Fibroblast of lung (primary cell): ENCODE data around the gene LRMDA. TPM values are rescaled to one million over a fixed set of nuclear protein-coding genes. Genes with fewer than 3 reads are reported as not detected.
A peak's percentile ranks its signal among the peaks of the same experiment; 100 is the strongest.

Experiments
- DNase-seq, 2 donors: peaks; one replicate each; pipeline versions ENCODE4 v3.0.0 to v3.0.0-alpha.2; 2010; ENCODE audit warnings: low read depth in 2 of 2
- H2AFZ ChIP-seq: 2 replicates; pipeline ENCODE4 v1.5.1; 2012; ENCODE audit warnings: low read length, control low read depth, inconsistent platforms
- H3K27ac ChIP-seq: 2 replicates; pipeline ENCODE4 v1.5.1; 2011; ENCODE audit warnings: low read length, control low read depth; ENCODE audit not compliant: insufficient read depth
- H3K27me3 ChIP-seq: 2 replicates; pipeline ENCODE4 v1.5.1; 2011; ENCODE audit warnings: mild to moderate bottlenecking, low read length; ENCODE audit not compliant: control insufficient read depth, insufficient read depth
- H3K36me3 ChIP-seq: 2 replicates; pipeline ENCODE4 v1.5.1; 2011; ENCODE audit warnings: low read length; ENCODE audit not compliant: control insufficient read depth, insufficient read depth
- H3K4me1 ChIP-seq: 2 replicates; pipeline ENCODE4 v1.5.1; 2011; ENCODE audit warnings: low read length; ENCODE audit not compliant: control insufficient read depth, insufficient read depth; ENCODE audit errors: extremely low read depth
- H3K4me2 ChIP-seq: 2 replicates; pipeline ENCODE4 v1.5.1; 2011; ENCODE audit warnings: low read length, control low read depth; ENCODE audit not compliant: insufficient read depth; ENCODE audit errors: extremely low read depth
- H3K4me3 ChIP-seq, 4 experiments: fragments of 200-600 bp in 1 of 4; sonication (generic) in 1 of 4; replicated peaks in 1 of 4; 2 replicates each; pipeline ENCODE4 v1.5.1; 2011 to 2016; ENCODE audit warnings: low read length in 4 of 4, low read depth in 3 of 4, mild to moderate bottlenecking in 3 of 4, control low read depth in 2 of 4, inconsistent platforms in 1 of 4, mixed read lengths in 1 of 4; ENCODE audit not compliant: insufficient read depth in 1 of 4; ENCODE audit errors: control extremely low read depth in 1 of 4
- H3K79me2 ChIP-seq: 2 replicates; pipeline ENCODE4 v1.5.1; 2012; ENCODE audit warnings: mild to moderate bottlenecking, low read length, inconsistent platforms; ENCODE audit not compliant: control insufficient read depth, insufficient read depth
- H3K9ac ChIP-seq: 2 replicates; pipeline ENCODE4 v1.5.1; 2011; ENCODE audit warnings: mild to moderate bottlenecking, low read length, control low read depth; ENCODE audit not compliant: insufficient read depth
- H3K9me3 ChIP-seq: 2 replicates; pipeline ENCODE4 v1.5.1; 2012; ENCODE audit warnings: low read depth, low read length; ENCODE audit not compliant: control insufficient read depth, insufficient read depth
- H4K20me1 ChIP-seq: 2 replicates; pipeline ENCODE4 v1.5.1; 2011; ENCODE audit warnings: low read length; ENCODE audit not compliant: control insufficient read depth, insufficient read depth; ENCODE audit errors: extremely low read depth
- CTCF ChIP-seq, 2 donors: IDR thresholded peaks in 1 of 2; conservative IDR thresholded peaks in 1 of 2; 1 replicate in 1 of 2; 2 replicates in 1 of 2; pipeline ENCODE4 v1.5.1; 2011 to 2012; ENCODE audit warnings: low read length in 2 of 2, control low read depth in 1 of 2, inconsistent platforms in 1 of 2, low read depth in 1 of 2, mild to moderate bottlenecking in 1 of 2
- EZH2 ChIP-seq: IDR thresholded peaks from 2 replicates; pipeline ENCODE4 v1.5.1; 2012; ENCODE audit warnings: low read length, control low read depth, mild to moderate bottlenecking; ENCODE audit errors: missing control alignments
- polyA plus RNA-seq, 2 donors: library from polyadenylated mRNA; depleted of rRNA in 1 of 2; stranded (reverse) in 1 of 2; unstranded in 1 of 2; fragments of >200 nt; gene quantifications; 2 replicates each; pipeline ENCODE4 v1.2.1, GENCODE V29; 2011 to 2012; ENCODE audit warnings: missing spikeins in 1 of 2
- total RNA-seq: library from RNA; depleted of rRNA; stranded (reverse); fragments of >200 nt; gene quantifications from 2 replicates; pipeline ENCODE4 v1.2.1, GENCODE V29; 2014

Gene LRMDA
- total and polyA plus RNA-seq, 2 donors (not counting 1 experiment from before 2014, with no cell fraction given), result 1.7 to 2.0 TPM

GRCh38 chr10:76152186-76152585 lies 720.8 kb downstream of the LRMDA start:
- Histone ChIP-seq H3K79me2 (no peaks in the 10 kb centered on the region), H2AFZ (no peak overlapping the region), H3K4me3 (no peak overlapping the region), H3K36me3 (no peaks in the 10 kb centered on the region), H3K27ac (no peak overlapping the region), H3K4me1 (no peaks in the 10 kb centered on the region), H3K9ac (no peak overlapping the region), H3K4me2 (no peak overlapping the region), H4K20me1 (no peaks in the 10 kb centered on the region), H3K9me3 (no peaks in the 10 kb centered on the region), H3K27me3 (no peaks in the 10 kb centered on the region)
- TF ChIP-seq CTCF (conservative IDR thresholded peaks at IDR 0.05 in 1 of 2, IDR thresholded peaks at IDR 0.05 in 1 of 2; ENCODE audit: low read depth in 1 of 2, low read length in 2 of 2) (no peak), EZH2 (no peak)
- no peak for DNase-seq

- H3K9ac ChIP-seq, result no peak overlapping the region
- no peak overlapping the region for H3K4me2 ChIP-seq
- no peaks in the 10 kb centered on the region for H3K36me3 ChIP-seq
- DNase-seq, result no peak
- H2AFZ ChIP-seq, result no peak overlapping the region
- no peak for TF ChIP-seq CTCF (conservative IDR thresholded peaks at IDR 0.05 in 1 of 2, IDR thresholded peaks at IDR 0.05 in 1 of 2; ENCODE audit: low read depth in 1 of 2, low read length in 2 of 2)
- no peak for TF ChIP-seq EZH2
- H3K27ac ChIP-seq, result no peak overlapping the region
- no peaks in the 10 kb centered on the region for H3K27me3 ChIP-seq
- H3K79me2 ChIP-seq, result no peaks in the 10 kb centered on the region
- H3K4me1 ChIP-seq, result no peaks in the 10 kb centered on the region
- no peaks in the 10 kb centered on the region for H4K20me1 ChIP-seq
- H3K9me3 ChIP-seq, result no peaks in the 10 kb centered on the region
- H3K4me3 ChIP-seq, result no peak overlapping the region
Measured at GRCh38 chr10:76155961-76156360, 724.5 kb downstream of the LRMDA start.

GRCh38 chr10:76160446-76161300 lies 729.2 kb downstream of the LRMDA start:
- H3K27me3 ChIP-seq, result no peaks in the 10 kb centered on the region
- TF ChIP-seq CTCF (conservative IDR thresholded peaks at IDR 0.05 in 1 of 2, IDR thresholded peaks at IDR 0.05 in 1 of 2; ENCODE audit: low read depth in 1 of 2, low read length in 2 of 2) (no peak), EZH2 (no peak)
- H4K20me1 ChIP-seq, result no peaks in the 10 kb centered on the region
- H3K4me3 ChIP-seq, result peak overlapping the region in 1 of 4 experiments; percentile 6
- H3K4me1 ChIP-seq, result no peaks in the 10 kb centered on the region
- H3K9ac ChIP-seq, result no peak overlapping the region
- H2AFZ ChIP-seq, result no peak overlapping the region
- H3K79me2 ChIP-seq, result no peaks in the 10 kb centered on the region
- H3K9me3 ChIP-seq, result no peaks in the 10 kb centered on the region
- H3K36me3 ChIP-seq, result no peaks in the 10 kb centered on the region
- H3K4me2 ChIP-seq, result no peak overlapping the region
- DNase-seq, result peak in 1 of 2 donors; percentile 27
- H3K27ac ChIP-seq, result no peak overlapping the region
